Colonic mucosa (tissue), 4 donors: ENCODE results near the gene NR0B1. TPM values are rescaled to one million over a fixed set of nuclear protein-coding genes. Genes with fewer than 3 reads are reported as not detected.

ENCODE experiments used
- DNase-seq: peaks from one replicate; pipeline ENCODE4 v3.0.0-alpha.2; 2020
- H3K27ac ChIP-seq: fragments of 200-600 bp; one replicate; pipeline ENCODE4 v1.8.0; 2021
- H3K27me3 ChIP-seq: fragments of 200-600 bp; one replicate; pipeline ENCODE4 v1.8.0; 2021
- H3K36me3 ChIP-seq: fragments of 200-600 bp; one replicate; pipeline ENCODE4 v1.8.0; 2021
- H3K4me1 ChIP-seq: fragments of 200-600 bp; one replicate; pipeline ENCODE4 v1.8.0; 2021; ENCODE audit warnings: mild to moderate bottlenecking
- H3K4me3 ChIP-seq: fragments of 200-600 bp; one replicate; pipeline ENCODE4 v1.8.0; 2021
- H3K9ac ChIP-seq, 2 donors: one replicate each; pipeline ENCODE4 v1.7.0; 2013; ENCODE audit warnings: control low read depth in 2 of 2, low read depth in 2 of 2, low read length in 2 of 2
- H3K9me3 ChIP-seq: fragments of 200-600 bp; one replicate; pipeline ENCODE4 v1.8.0; 2021
- CTCF ChIP-seq: fragments of 200-600 bp; IDR thresholded peaks from one replicate; pipeline ENCODE4 v1.8.0; 2022; ENCODE audit warnings: antibody characterized with exemption, mild to moderate bottlenecking
- intact Hi-C: fragments of 100-400 bp; cut with DNase I; formaldehyde crosslinking; loops from one replicate; pipeline ENCODE4 v1.14.1; 2022
- total RNA-seq, 2 donors: library from RNA; stranded (reverse); fragmentation: NEBNext Ultra II Directional in 1 of 2; extraction: Animal tissue kit (Norgen Biotek cat#: 25700) in 1 of 2; gene quantifications; one replicate each; pipeline ENCODE4 v1.2.1, GENCODE V29; 2021
- donor health status: healthy.
- donor health status: DM: no; HTN: no; CAD: no.
- donor health status: DM: no; HTN: no; CAD: no.

Gene NR0B1
- total RNA-seq, 2 donors from 2014 or later: 0.20 TPM; not detected in 1

GRCh38 chrX:30304866-30305265 is 4.3 kb downstream of the NR0B1 start:
- no peak overlapping the region for H3K27ac ChIP-seq
- intact Hi-C loops: no loop called here
- H3K27me3 ChIP-seq: peaks cover 18% of the 10 kb centered on the region

GRCh38 chrX:30302956-30303355 is 6.2 kb downstream of the NR0B1 start:
- H3K9me3 ChIP-seq: no peaks in the 10 kb centered on the region
- no peak for DNase-seq
- no peak for TF ChIP-seq CTCF
- intact Hi-C loops: no loop called here
- peaks cover 1% of the 10 kb centered on the region for H3K27me3 ChIP-seq
- no peak overlapping the region for H3K27ac ChIP-seq
- H3K4me1 ChIP-seq: no peaks in the 10 kb centered on the region
- H3K36me3 ChIP-seq: no peaks in the 10 kb centered on the region
- H3K4me3 ChIP-seq: no peak overlapping the region
- H3K9ac ChIP-seq: no peak overlapping the region

More at GRCh38 chrX:30304866-30305265, 4.3 kb downstream of the NR0B1 start:
- H3K9me3 ChIP-seq: no peaks in the 10 kb centered on the region
- TF ChIP-seq CTCF: no peak
- no peak overlapping the region for H3K9ac ChIP-seq
- no peaks in the 10 kb centered on the region for H3K36me3 ChIP-seq
- no peak for DNase-seq
- no peak overlapping the region for H3K4me3 ChIP-seq
- no peaks in the 10 kb centered on the region for H3K4me1 ChIP-seq

GRCh38 chrX:30301963-30302362 is 7.2 kb downstream of the NR0B1 start:
- DNase-seq: no peak
- no peaks in the 10 kb centered on the region for H3K36me3 ChIP-seq
- no peaks in the 10 kb centered on the region for H3K4me1 ChIP-seq
- H3K27ac ChIP-seq: no peak overlapping the region
- no peak overlapping the region for H3K9ac ChIP-seq
- H3K27me3 ChIP-seq: no peaks in the 10 kb centered on the region
- no peaks in the 10 kb centered on the region for H3K9me3 ChIP-seq
- no peak for TF ChIP-seq CTCF
- intact Hi-C loops: no loop called here
- H3K4me3 ChIP-seq: no peak overlapping the region

GRCh38 chrX:30301208-30301607 is 8.0 kb downstream of the NR0B1 start:
- Histone ChIP-seq H3K4me1 (no peaks in the 10 kb centered on the region), H3K36me3 (no peaks in the 10 kb centered on the region), H3K9ac (no peak overlapping the region), H3K9me3 (no peaks in the 10 kb centered on the region), H3K27ac (no peak overlapping the region), H3K27me3 (no peaks in the 10 kb centered on the region), H3K4me3 (no peak overlapping the region)
- no peak for DNase-seq
- intact Hi-C loops: no loop called here
- no peak for TF ChIP-seq CTCF

GRCh38 chrX:30296408-30297254 is 12.6 kb downstream of the NR0B1 start:
- no peak for DNase-seq
- H3K4me3 ChIP-seq: no peak overlapping the region
- no peak overlapping the region for H3K27ac ChIP-seq
- no peak overlapping the region for H3K9ac ChIP-seq
- H3K27me3 ChIP-seq: no peaks in the 10 kb centered on the region
- intact Hi-C loops: no loop called here
- no peaks in the 10 kb centered on the region for H3K9me3 ChIP-seq
- no peaks in the 10 kb centered on the region for H3K36me3 ChIP-seq
- H3K4me1 ChIP-seq: no peaks in the 10 kb centered on the region
- TF ChIP-seq CTCF: no peak
